ENCODE measurements around the gene GUCY1A2. TPM values are rescaled to one million over a fixed set of nuclear protein-coding genes. Genes with fewer than 3 reads are reported as not detected.
A peak's percentile ranks its signal among the peaks of the same experiment; 100 is the strongest.
"Not testable (repeated sequence)": the region's sequence is repeated elsewhere in the genome, so short reads cannot be mapped to it uniquely, and the experiment has no call there.

GUCY1A2 gene
- 23.5 TPM for total RNA-seq
- long read RNA-seq, full-length matches to known transcripts = 4 of 12 reads
- long read RNA-seq, partial matches to known transcripts = 4 of 12 reads
- long read RNA-seq, other reads (novel, unspliced or antisense) = 4 of 12 reads

DNA sequence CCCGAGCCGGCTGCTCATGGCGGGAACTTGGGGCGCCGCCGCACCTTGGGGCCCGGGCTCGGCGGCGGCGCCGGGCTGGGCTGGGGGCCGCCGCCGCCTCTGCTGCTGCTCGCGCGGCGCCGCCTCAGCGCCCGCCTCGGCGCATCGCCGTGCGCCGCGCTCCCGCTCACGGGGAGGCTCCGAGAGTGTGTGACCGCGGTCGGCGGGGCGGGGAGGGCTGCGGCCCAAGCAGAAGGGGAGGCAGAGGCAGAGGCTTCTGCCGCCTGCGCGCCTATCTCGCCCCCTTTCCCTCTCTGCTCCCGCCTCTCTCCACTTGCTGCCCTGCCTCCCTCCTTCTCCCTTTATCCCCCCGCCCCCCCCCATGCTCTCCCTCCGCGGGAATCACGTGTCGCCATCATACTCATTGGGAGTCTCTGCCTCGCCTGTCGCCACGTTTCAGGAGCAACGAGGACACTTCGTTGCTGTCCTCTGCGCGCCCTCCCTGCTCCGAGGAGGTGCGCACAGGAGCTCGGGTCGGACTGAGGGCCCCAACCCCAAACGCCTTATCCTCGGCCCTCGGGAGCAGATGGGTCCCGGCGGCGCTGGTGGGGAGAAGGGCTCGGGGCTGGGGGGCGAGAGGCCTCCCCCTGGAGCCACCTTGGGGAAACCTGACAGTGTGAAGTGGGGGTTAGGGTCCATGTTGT is at the start of gene GUCY1A2:
Gene GUCY1A2 (minus strand): TSS at position 258 of the 683 bp plus-strand sequence. CDS start 421 bp downstream, outside the sequence.
- ATAC-seq = peak; percentile 35 to 49
- H3K4me1 ChIP-seq = peaks cover 11% of the 10 kb centered on the region
- DNase-seq = peak; percentile 42
- H3K4me3 ChIP-seq = peak within 1 kb of the TSS; percentile 44
- no peaks in the 10 kb centered on the region for H3K36me3 ChIP-seq
- peaks cover 37% of the 10 kb centered on the region for H3K27me3 ChIP-seq (ENCODE audit: low read depth)
- H3K9me3 ChIP-seq = no peaks in the 10 kb centered on the region
- intact Hi-C loops (cut with DNase I) = no loop called here
- TF ChIP-seq, protein P1, sequence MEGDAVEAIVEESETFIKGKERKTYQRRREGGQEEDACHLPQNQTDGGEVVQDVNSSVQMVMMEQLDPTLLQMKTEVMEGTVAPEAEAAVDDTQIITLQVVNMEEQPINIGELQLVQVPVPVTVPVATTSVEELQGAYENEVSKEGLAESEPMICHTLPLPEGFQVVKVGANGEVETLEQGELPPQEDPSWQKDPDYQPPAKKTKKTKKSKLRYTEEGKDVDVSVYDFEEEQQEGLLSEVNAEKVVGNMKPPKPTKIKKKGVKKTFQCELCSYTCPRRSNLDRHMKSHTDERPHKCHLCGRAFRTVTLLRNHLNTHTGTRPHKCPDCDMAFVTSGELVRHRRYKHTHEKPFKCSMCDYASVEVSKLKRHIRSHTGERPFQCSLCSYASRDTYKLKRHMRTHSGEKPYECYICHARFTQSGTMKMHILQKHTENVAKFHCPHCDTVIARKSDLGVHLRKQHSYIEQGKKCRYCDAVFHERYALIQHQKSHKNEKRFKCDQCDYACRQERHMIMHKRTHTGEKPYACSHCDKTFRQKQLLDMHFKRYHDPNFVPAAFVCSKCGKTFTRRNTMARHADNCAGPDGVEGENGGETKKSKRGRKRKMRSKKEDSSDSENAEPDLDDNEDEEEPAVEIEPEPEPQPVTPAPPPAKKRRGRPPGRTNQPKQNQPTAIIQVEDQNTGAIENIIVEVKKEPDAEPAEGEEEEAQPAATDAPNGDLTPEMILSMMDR (IDR thresholded peaks at IDR 0.05) = no peak
- peak within 1 kb of the TSS; percentile 41 for H3K27ac ChIP-seq

DNA sequence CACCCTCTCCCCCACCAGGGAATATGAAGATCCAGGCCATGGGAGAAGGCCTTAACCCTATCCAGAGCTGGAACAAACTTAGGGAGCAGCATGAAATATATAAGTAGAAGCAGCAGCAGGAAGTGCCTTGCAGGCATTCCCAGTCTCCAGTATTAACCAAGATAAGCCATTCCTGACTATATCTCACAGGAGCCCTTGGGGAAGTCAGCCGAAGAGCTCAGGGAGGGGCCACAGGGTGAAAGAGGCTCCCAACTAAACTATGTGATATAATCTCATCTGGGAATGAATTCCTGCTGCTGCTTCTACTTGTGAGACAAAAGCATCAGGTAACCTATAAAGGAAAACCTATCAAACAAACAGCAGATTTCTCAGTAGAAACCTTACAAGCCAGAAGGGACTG is 36.1 kb upstream of the GUCY1A2 start:
- Histone ChIP-seq H3K27me3 (ENCODE audit: low read depth) (no peaks in the 10 kb centered on the region), H3K4me3 (no peak overlapping the region), H3K4me1 (no peaks in the 10 kb centered on the region), H3K36me3 (no peaks in the 10 kb centered on the region), H3K27ac (no peak overlapping the region), H3K9me3 (peaks cover 8% of the 10 kb centered on the region)
- ATAC-seq (no peak), DNase-seq (no peak)
- intact Hi-C loops (cut with DNase I) = no loop called here
- TF ChIP-seq, protein P1 (IDR thresholded peaks at IDR 0.05) = no peak

DNA sequence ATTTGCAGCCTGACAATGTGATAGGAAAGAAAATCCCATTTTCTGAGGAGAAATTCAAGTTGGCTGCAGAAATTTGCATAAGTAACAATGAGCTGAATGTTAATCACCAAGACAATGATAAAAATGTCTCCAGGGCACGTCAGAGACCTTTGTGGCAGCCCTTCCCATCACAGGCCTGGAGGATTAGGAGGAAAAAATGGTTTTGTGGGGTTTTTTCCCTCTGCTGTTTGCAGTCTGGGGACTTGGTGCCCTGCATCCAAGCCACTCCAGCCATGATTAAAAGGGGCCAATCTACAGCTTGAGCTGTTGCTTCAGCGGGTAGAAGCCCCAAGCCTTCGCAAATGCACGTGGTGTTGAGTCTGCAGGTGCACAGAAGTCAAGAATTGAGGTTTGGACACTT is 33.1 kb upstream of the GUCY1A2 start:
- H3K9me3 ChIP-seq; H3K36me3 ChIP-seq; H3K27ac ChIP-seq; H3K4me3 ChIP-seq; intact Hi-C loops (cut with DNase I); ATAC-seq; DNase-seq; H3K27me3 ChIP-seq (ENCODE audit: low read depth); H3K4me1 ChIP-seq: not testable (repeated sequence)

DNA sequence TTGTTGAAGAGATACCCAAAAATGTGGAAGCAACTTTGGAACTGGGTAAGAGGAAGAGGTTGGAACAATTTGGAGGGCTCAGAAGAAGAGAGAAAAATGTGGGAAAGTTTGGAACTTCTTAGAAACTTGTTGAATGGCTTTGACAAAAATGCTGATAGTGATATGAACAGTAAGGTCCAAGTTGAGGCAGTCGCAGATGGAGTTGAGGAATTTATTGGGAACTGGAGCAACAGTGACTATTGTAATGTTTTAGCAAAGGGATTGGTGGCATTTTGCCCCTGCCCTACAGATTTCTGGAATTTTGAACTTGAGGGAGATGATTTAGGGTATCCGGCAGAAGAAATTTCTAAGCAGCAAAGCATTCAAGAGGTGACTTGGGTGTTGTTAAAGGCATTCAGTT is 32.6 kb upstream of the GUCY1A2 start:
- H3K9me3 ChIP-seq; H3K27me3 ChIP-seq (ENCODE audit: low read depth); H3K27ac ChIP-seq; H3K4me1 ChIP-seq; ATAC-seq; H3K36me3 ChIP-seq; H3K4me3 ChIP-seq; DNase-seq; intact Hi-C loops (cut with DNase I): not testable (repeated sequence)

- Histone ChIP-seq H3K27ac (no peak overlapping the region), H3K27me3 (ENCODE audit: low read depth) (no peaks in the 10 kb centered on the region), H3K36me3 (no peaks in the 10 kb centered on the region), H3K4me3 (no peak overlapping the region), H3K9me3 (peaks cover 8% of the 10 kb centered on the region), H3K4me1 (no peaks in the 10 kb centered on the region)
- DNase-seq = no peak
- ATAC-seq = no peak
- TF ChIP-seq, protein P1 (IDR thresholded peaks at IDR 0.05) = no peak
- intact Hi-C loops (cut with DNase I) = no loop called here
Observed at GRCh38 chr11:107050121-107050520, 31.8 kb upstream of the GUCY1A2 start.

- intact Hi-C loops (cut with DNase I) = no loop called here
- DNase-seq = no peak
- Histone ChIP-seq H3K4me3 (no peak overlapping the region), H3K4me1 (no peaks in the 10 kb centered on the region), H3K36me3 (no peaks in the 10 kb centered on the region), H3K9me3 (no peaks in the 10 kb centered on the region), H3K27ac (no peak overlapping the region), H3K27me3 (ENCODE audit: low read depth) (no peaks in the 10 kb centered on the region)
- TF ChIP-seq, protein P1 (IDR thresholded peaks at IDR 0.05) = no peak
- ATAC-seq = no peak
Observed at GRCh38 chr11:107044503-107044902, 26.2 kb upstream of the GUCY1A2 start.
